Neural cell (in vitro differentiated cells): ENCODE results near the gene KIF5C.

Experiments
- CTCF ChIP-seq: fragments of 450-650 bp; IDR thresholded peaks from 2 replicates; pipeline ENCODE4 v1.5.1; 2014; ENCODE audit warnings: antibody characterized with exemption, mild to moderate bottlenecking, moderate library complexity; ENCODE audit not compliant: poor library complexity, severe bottlenecking
- EP300 ChIP-seq: fragments of 450-650 bp; conservative IDR thresholded peaks from 2 replicates; pipeline ENCODE4 v1.6.1; 2014; ENCODE audit warnings: antibody characterized with exemption, mild to moderate bottlenecking, moderate library complexity; ENCODE audit not compliant: poor library complexity, severe bottlenecking
- EZH2 ChIP-seq: fragments of 200-600, 300-800 bp; shearing (Covaris generic), sonication (generic); IDR thresholded peaks from 2 replicates; pipeline ENCODE4 v1.6.1; 2014; ENCODE audit warnings: antibody characterized with exemption, low read length, borderline replicate concordance, mild to moderate bottlenecking; ENCODE audit not compliant: insufficient read depth, poor library complexity, severe bottlenecking
- MXI1 ChIP-seq: fragments of 450-650 bp; conservative IDR thresholded peaks from 2 replicates; pipeline ENCODE4 v1.6.1; 2014; ENCODE audit warnings: antibody characterized with exemption, mild to moderate bottlenecking; ENCODE audit not compliant: poor library complexity, severe bottlenecking
- POLR2AphosphoS5 ChIP-seq: IDR thresholded peaks from 2 replicates; pipeline ENCODE4 v1.6.1; 2012
- SMC3 ChIP-seq: fragments of 450-650 bp; conservative IDR thresholded peaks from 2 replicates; pipeline ENCODE4 v1.6.1; 2014; ENCODE audit warnings: antibody characterized with exemption, mild to moderate bottlenecking, moderate library complexity; ENCODE audit not compliant: poor library complexity
- TAF1 ChIP-seq: IDR thresholded peaks from 2 replicates; pipeline ENCODE4 v1.6.1; 2012; ENCODE audit warnings: low read depth
- TF ChIP-seq, protein P1 (sequence below): IDR thresholded peaks from 2 replicates; pipeline ENCODE4 v1.6.1; 2012; ENCODE audit warnings: borderline replicate concordance

- TF ChIP-seq CTCF (no peak), POLR2AphosphoS5 (no peak), EZH2 (no peak), TAF1 (no peak), EP300 (no peak), SMC3 (no peak), MXI1 (no peak)
- TF ChIP-seq, protein P1, sequence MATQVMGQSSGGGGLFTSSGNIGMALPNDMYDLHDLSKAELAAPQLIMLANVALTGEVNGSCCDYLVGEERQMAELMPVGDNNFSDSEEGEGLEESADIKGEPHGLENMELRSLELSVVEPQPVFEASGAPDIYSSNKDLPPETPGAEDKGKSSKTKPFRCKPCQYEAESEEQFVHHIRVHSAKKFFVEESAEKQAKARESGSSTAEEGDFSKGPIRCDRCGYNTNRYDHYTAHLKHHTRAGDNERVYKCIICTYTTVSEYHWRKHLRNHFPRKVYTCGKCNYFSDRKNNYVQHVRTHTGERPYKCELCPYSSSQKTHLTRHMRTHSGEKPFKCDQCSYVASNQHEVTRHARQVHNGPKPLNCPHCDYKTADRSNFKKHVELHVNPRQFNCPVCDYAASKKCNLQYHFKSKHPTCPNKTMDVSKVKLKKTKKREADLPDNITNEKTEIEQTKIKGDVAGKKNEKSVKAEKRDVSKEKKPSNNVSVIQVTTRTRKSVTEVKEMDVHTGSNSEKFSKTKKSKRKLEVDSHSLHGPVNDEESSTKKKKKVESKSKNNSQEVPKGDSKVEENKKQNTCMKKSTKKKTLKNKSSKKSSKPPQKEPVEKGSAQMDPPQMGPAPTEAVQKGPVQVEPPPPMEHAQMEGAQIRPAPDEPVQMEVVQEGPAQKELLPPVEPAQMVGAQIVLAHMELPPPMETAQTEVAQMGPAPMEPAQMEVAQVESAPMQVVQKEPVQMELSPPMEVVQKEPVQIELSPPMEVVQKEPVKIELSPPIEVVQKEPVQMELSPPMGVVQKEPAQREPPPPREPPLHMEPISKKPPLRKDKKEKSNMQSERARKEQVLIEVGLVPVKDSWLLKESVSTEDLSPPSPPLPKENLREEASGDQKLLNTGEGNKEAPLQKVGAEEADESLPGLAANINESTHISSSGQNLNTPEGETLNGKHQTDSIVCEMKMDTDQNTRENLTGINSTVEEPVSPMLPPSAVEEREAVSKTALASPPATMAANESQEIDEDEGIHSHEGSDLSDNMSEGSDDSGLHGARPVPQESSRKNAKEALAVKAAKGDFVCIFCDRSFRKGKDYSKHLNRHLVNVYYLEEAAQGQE: no peak
These were observed 106.3 kb downstream of the KIF5C start for GRCh38 chr2:148981324-148981723.
